Measurements from ENCODE around the gene SSC5D. TPM values are rescaled to one million over a fixed set of nuclear protein-coding genes. Genes with fewer than 3 reads are reported as not detected.
A peak's percentile ranks its signal among the peaks of the same experiment; 100 is the strongest.

Gene SSC5D
- total RNA-seq, 1 donor from 2014 or later, result 46.8 TPM

GRCh38 chr19:55544776-55545439, 56.7 kb downstream of the SSC5D start:
- H2AFZ ChIP-seq (ENCODE audit: low read depth, low read length), result no peak overlapping the region
- H3K27ac Mint-ChIP-seq (ENCODE audit: unreplicated experiment), result no peak overlapping the region
- peaks cover 2% of the 10 kb centered on the region for H3K36me3 Mint-ChIP-seq (ENCODE audit: low read depth, unreplicated experiment)
- H3K4me3 ChIP-seq (ENCODE audit: insufficient read depth, low read depth, low read length), result no peak overlapping the region
- H3K27me3 ChIP-seq (ENCODE audit: insufficient read depth, low read length), result no peaks in the 10 kb centered on the region
- FAIRE-seq (no peak), DNase-seq (ENCODE audit: low read depth) (no peak)
- TF ChIP-seq CTCF (IDR thresholded peaks at IDR 0.05; ENCODE audit: insufficient read depth, low read depth, low read length) (no peak), EZH2 (IDR thresholded peaks at IDR 0.05; ENCODE audit: insufficient read depth, low read length) (no peak)
- no peaks in the 10 kb centered on the region for H3K36me3 ChIP-seq (ENCODE audit: insufficient read depth, low read length)
- H3K9me3 Mint-ChIP-seq (ENCODE audit: unreplicated experiment), result peaks cover 2% of the 10 kb centered on the region
- no peak overlapping the region for H3K9ac ChIP-seq (ENCODE audit: low read length)
- peaks cover 12% of the 10 kb centered on the region for H3K4me1 Mint-ChIP-seq (ENCODE audit: low read depth, unreplicated experiment)
- H3K9me3 ChIP-seq (ENCODE audit: insufficient read depth, low read depth, low read length), result no peaks in the 10 kb centered on the region
- H3K27me3 Mint-ChIP-seq (ENCODE audit: low read depth, unreplicated experiment), result peaks cover 5% of the 10 kb centered on the region
- no peaks in the 10 kb centered on the region for H4K20me1 ChIP-seq (ENCODE audit: insufficient read depth, low read length)
- H3K4me1 ChIP-seq (ENCODE audit: insufficient read depth, low read length), result peaks cover 16% of the 10 kb centered on the region
- no peaks in the 10 kb centered on the region for H3K79me2 ChIP-seq (ENCODE audit: insufficient read depth, low read length)
- no peak overlapping the region for H3K4me2 ChIP-seq (ENCODE audit: low read length)
- H3K27ac ChIP-seq (ENCODE audit: low read depth, low read length), result no peak overlapping the region
- no peak overlapping the region for H3K4me3 Mint-ChIP-seq (ENCODE audit: unreplicated experiment)

GRCh38 chr19:55545443-55545842, 57.2 kb downstream of the SSC5D start, which contains the start of gene SBK3:
SBK3 (minus strand) TSS chr19:55545543; CDS start chr19:55545543, 0 bp downstream.
- FAIRE-seq (no peak), DNase-seq (ENCODE audit: low read depth) (no peak)
- no peak within 1 kb of the TSS for H3K4me2 ChIP-seq (ENCODE audit: low read length)
- H3K27ac ChIP-seq (ENCODE audit: low read depth, low read length), result no peak within 1 kb of the TSS
- Mint-ChIP-seq H3K4me1 (ENCODE audit: low read depth, unreplicated experiment) (peaks cover 15% of the 10 kb centered on the region), H3K27ac (ENCODE audit: unreplicated experiment) (peak within 1 kb of the TSS; percentile 47), H3K9me3 (ENCODE audit: unreplicated experiment) (peaks cover 2% of the 10 kb centered on the region), H3K4me3 (ENCODE audit: unreplicated experiment) (peak within 1 kb of the TSS; percentile 54), H3K36me3 (ENCODE audit: low read depth, unreplicated experiment) (peaks cover 2% of the 10 kb centered on the region), H3K27me3 (ENCODE audit: low read depth, unreplicated experiment) (peaks cover 3% of the 10 kb centered on the region)
- no peak within 1 kb of the TSS for H3K4me3 ChIP-seq (ENCODE audit: insufficient read depth, low read depth, low read length)
- no peaks in the 10 kb centered on the region for H4K20me1 ChIP-seq (ENCODE audit: insufficient read depth, low read length)
- no peaks in the 10 kb centered on the region for H3K27me3 ChIP-seq (ENCODE audit: insufficient read depth, low read length)
- H2AFZ ChIP-seq (ENCODE audit: low read depth, low read length), result no peak within 1 kb of the TSS
- no peaks in the 10 kb centered on the region for H3K36me3 ChIP-seq (ENCODE audit: insufficient read depth, low read length)
- no peaks in the 10 kb centered on the region for H3K9me3 ChIP-seq (ENCODE audit: insufficient read depth, low read depth, low read length)
- no peak within 1 kb of the TSS for H3K9ac ChIP-seq (ENCODE audit: low read length)
- H3K4me1 ChIP-seq (ENCODE audit: insufficient read depth, low read length), result peaks cover 21% of the 10 kb centered on the region
- H3K79me2 ChIP-seq (ENCODE audit: insufficient read depth, low read length), result no peaks in the 10 kb centered on the region
- TF ChIP-seq EZH2 (IDR thresholded peaks at IDR 0.05; ENCODE audit: insufficient read depth, low read length) (no peak), CTCF (IDR thresholded peaks at IDR 0.05; ENCODE audit: insufficient read depth, low read depth, low read length) (no peak)

DNA sequence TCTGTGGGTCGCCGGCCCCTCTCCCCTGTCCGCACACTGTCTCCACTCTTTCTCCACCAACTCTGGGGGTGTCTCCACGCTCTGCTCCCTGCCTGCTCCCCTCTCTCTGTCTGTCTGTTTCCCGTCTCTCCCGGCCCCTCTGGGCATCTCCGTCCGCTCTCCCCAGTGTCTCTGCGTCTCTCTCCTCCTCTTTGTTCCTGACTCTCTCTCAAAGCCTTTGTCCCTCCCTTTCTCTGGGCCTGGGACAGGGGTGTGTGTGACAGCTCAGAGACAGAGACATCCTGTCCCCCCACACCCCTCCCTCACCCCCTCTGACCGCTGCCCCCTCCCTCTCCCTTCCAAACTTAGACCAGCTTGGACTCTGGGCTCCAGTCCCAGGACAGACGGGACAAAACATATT, 57.8 kb downstream of the SSC5D start:
- no peaks in the 10 kb centered on the region for H3K79me2 ChIP-seq (ENCODE audit: insufficient read depth, low read length)
- no peaks in the 10 kb centered on the region for H3K9me3 ChIP-seq (ENCODE audit: insufficient read depth, low read depth, low read length)
- TF ChIP-seq CTCF (IDR thresholded peaks at IDR 0.05; ENCODE audit: insufficient read depth, low read depth, low read length), result no peak
- TF ChIP-seq EZH2 (IDR thresholded peaks at IDR 0.05; ENCODE audit: insufficient read depth, low read length), result no peak
- H4K20me1 ChIP-seq (ENCODE audit: insufficient read depth, low read length), result no peaks in the 10 kb centered on the region
- H3K4me2 ChIP-seq (ENCODE audit: low read length), result no peak overlapping the region
- DNase-seq (ENCODE audit: low read depth) (no peak), FAIRE-seq (no peak)
- Mint-ChIP-seq H3K9me3 (ENCODE audit: unreplicated experiment) (peaks cover 2% of the 10 kb centered on the region), H3K4me1 (ENCODE audit: low read depth, unreplicated experiment) (peaks cover 16% of the 10 kb centered on the region), H3K36me3 (ENCODE audit: low read depth, unreplicated experiment) (peaks cover 2% of the 10 kb centered on the region), H3K4me3 (ENCODE audit: unreplicated experiment) (no peak overlapping the region), H3K27ac (ENCODE audit: unreplicated experiment) (peak overlapping the region; percentile 47), H3K27me3 (ENCODE audit: low read depth, unreplicated experiment) (peaks cover 3% of the 10 kb centered on the region)
- H3K4me1 ChIP-seq (ENCODE audit: insufficient read depth, low read length), result peaks cover 26% of the 10 kb centered on the region
- no peak overlapping the region for H2AFZ ChIP-seq (ENCODE audit: low read depth, low read length)
- no peaks in the 10 kb centered on the region for H3K36me3 ChIP-seq (ENCODE audit: insufficient read depth, low read length)
- H3K4me3 ChIP-seq (ENCODE audit: insufficient read depth, low read depth, low read length), result no peak overlapping the region
- H3K9ac ChIP-seq (ENCODE audit: low read length), result no peak overlapping the region
- no peak overlapping the region for H3K27ac ChIP-seq (ENCODE audit: low read depth, low read length)
- H3K27me3 ChIP-seq (ENCODE audit: insufficient read depth, low read length), result no peaks in the 10 kb centered on the region
